Loucy (cell line): ENCODE data around the gene TREML2.

Experiments
- CTCF ChIP-seq: fragments of 200-600 bp; sonication (generic); conservative IDR thresholded peaks from 2 replicates; pipeline ENCODE4 v1.5.1; 2014; ENCODE audit warnings: mild to moderate bottlenecking, antibody characterized with exemption, low read length
- EZH2phosphoT487 ChIP-seq: fragments of 200-600 bp; IDR thresholded peaks from 2 replicates; pipeline ENCODE4 v1.6.1; 2018; ENCODE audit warnings: antibody characterized with exemption, mild to moderate bottlenecking, moderate library complexity, borderline replicate concordance

GRCh38 chr6:41239467-41240159 lies 38.7 kb upstream of the TREML2 start:
- TF ChIP-seq CTCF = no peak
- no peak for TF ChIP-seq EZH2phosphoT487
